GM12878 (cell line): ENCODE measurements around the gene LYRM2.

ENCODE experiments used
- ASH2L ChIP-seq: fragments of 300-600, 200-600 bp; sonication (generic); IDR thresholded peaks from 2 replicates; pipeline ENCODE4 v1.6.1; 2017; ENCODE audit warnings: low read depth, mild to moderate bottlenecking, borderline replicate concordance
- BMI1 ChIP-seq: fragments of 450-650 bp; IDR thresholded peaks from 2 replicates; pipeline ENCODE4 v1.6.1; 2016; ENCODE audit warnings: mild to moderate bottlenecking, moderate library complexity, borderline replicate concordance
- CEBPB ChIP-seq, 2 experiments: fragments of 150-350 bp in 1 of 2; IDR thresholded peaks; 2 replicates each; pipeline ENCODE4 v1.6.1; 2012 to 2014; ENCODE audit warnings: low read depth in 2 of 2, low read length in 2 of 2, borderline replicate concordance in 1 of 2, inconsistent platforms in 1 of 2
- CREM ChIP-seq: IDR thresholded peaks from 2 replicates; pipeline ENCODE4 v1.6.1; 2014; ENCODE audit warnings: antibody characterized with exemption, low read depth
- CTCF ChIP-seq, 3 experiments: IDR thresholded peaks in 2 of 3; conservative IDR thresholded peaks in 1 of 3; 2 replicates each; pipeline ENCODE4 v1.5.1; 2011; ENCODE audit warnings: low read depth in 3 of 3, low read length in 3 of 3, mild to moderate bottlenecking in 3 of 3, control low read depth in 2 of 3, moderate library complexity in 2 of 3, inconsistent platforms in 1 of 3, mixed read lengths in 1 of 3; ENCODE audit not compliant: control insufficient read depth in 2 of 3, insufficient read depth in 1 of 3; ENCODE audit errors: extremely low read depth in 1 of 3
- EGR1 ChIP-seq, 2 experiments: IDR thresholded peaks; 1 replicate in 1 of 2; 2 replicates in 1 of 2; pipeline ENCODE4 v1.6.1; 2011 to 2012; ENCODE audit warnings: low read depth in 2 of 2, low read length in 2 of 2, borderline replicate concordance in 1 of 2, mild to moderate bottlenecking in 1 of 2, moderate library complexity in 1 of 2
- ESRRA ChIP-seq: IDR thresholded peaks from 2 replicates; pipeline ENCODE4 v1.6.1; 2012; ENCODE audit warnings: mild to moderate bottlenecking, low read length, improper control_type of control experiment
- MAX ChIP-seq: IDR thresholded peaks from 2 replicates; pipeline ENCODE4 v1.6.1; 2012; ENCODE audit warnings: low read depth, low read length, improper control_type of control experiment
- NBN ChIP-seq: fragments of 450-650 bp; IDR thresholded peaks from 2 replicates; pipeline ENCODE4 v1.6.1; 2016
- NR2F1 ChIP-seq: fragments of 450-650 bp; conservative IDR thresholded peaks from 2 replicates; pipeline ENCODE4 v1.6.1; 2017; ENCODE audit warnings: mild to moderate bottlenecking
- POLR2A ChIP-seq: IDR thresholded peaks from 2 replicates; pipeline ENCODE4 v1.6.1; 2011; ENCODE audit warnings: low read depth, mild to moderate bottlenecking, low read length
- POLR2AphosphoS2 ChIP-seq: IDR thresholded peaks from 2 replicates; pipeline ENCODE4 v1.6.1; 2011; ENCODE audit warnings: low read depth, mild to moderate bottlenecking, low read length, improper control_type of control experiment, moderate library complexity
- RAD21 ChIP-seq: IDR thresholded peaks from 2 replicates; pipeline ENCODE4 v1.6.1; 2011; ENCODE audit warnings: mild to moderate bottlenecking, low read depth, low read length, moderate library complexity; ENCODE audit not compliant: insufficient read depth

- TF ChIP-seq CTCF (IDR thresholded peaks at IDR 0.05 in 2 of 3, conservative IDR thresholded peaks at IDR 0.05 in 1 of 3; ENCODE audit: control insufficient read depth in 2 of 3, extremely low read depth in 1 of 3, insufficient read depth in 1 of 3, low read depth in 3 of 3, low read length in 3 of 3), result no peak
- no peak for TF ChIP-seq RAD21
- TF ChIP-seq EGR1 (IDR thresholded peaks at IDR 0.05; ENCODE audit: borderline replicate concordance in 1 of 2, low read depth in 2 of 2, low read length in 2 of 2), result no peak
- TF ChIP-seq MAX, result no peak
- no peak for TF ChIP-seq NR2F1
- TF ChIP-seq NBN, result no peak
- no peak for TF ChIP-seq ASH2L
- TF ChIP-seq BMI1, result no peak
- no peak for TF ChIP-seq CEBPB (IDR thresholded peaks at IDR 0.05; ENCODE audit: borderline replicate concordance in 1 of 2, low read depth in 2 of 2, low read length in 2 of 2)
- TF ChIP-seq ESRRA, result no peak
- no peak for TF ChIP-seq CREM
- no peak for TF ChIP-seq POLR2A
- no peak for TF ChIP-seq POLR2AphosphoS2
Observed at GRCh38 chr6:89599727-89600126, 38.8 kb downstream of the LYRM2 start.
